ENCODE results near the gene SPRED3.

SPRED3 gene

DNA sequence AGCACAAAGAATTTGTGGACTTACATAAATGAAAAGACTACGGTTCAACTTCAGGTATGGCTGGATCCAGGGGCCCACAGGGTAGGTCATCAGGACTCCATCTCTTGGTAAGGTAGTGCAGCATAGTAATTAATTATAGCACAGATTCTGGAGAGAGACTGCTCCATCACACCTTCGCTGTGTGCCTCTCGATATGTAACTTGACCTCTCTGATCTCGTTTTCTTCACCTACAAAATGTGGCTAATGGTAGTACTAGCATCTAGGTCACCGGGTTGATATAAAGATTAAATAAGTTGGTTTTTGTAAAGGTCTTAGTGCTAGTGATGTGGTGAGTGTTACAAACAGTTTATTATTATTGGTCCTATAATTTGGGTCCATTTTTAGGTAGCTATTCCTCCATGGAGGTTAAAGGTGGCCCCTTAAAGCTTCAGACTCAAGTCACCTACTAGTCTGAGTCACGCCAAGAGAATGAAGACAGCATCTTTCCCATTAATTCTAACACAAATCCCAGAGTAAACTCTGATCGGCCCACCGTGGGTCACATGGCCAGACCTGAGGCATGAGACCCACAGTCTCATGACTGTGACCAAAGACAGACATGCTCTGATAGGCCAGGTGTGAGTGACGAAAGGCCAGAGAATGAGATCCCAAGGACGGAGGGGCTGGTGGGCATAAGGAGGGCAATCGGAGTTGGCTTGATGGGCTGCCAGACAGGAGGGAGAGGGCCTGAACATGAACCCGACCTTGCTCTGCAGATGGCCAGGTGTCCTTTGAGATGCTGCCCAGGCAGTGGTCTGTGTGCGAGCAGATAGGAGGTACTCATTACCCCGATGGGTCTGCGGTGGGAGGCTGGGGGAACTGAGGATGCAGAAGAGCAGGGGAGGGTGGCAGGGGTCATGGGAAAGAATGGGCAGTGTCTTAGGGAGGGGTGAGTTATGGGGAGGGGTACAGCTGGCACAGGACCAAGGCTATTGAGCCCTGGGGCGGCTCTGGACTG, 32.5 kb upstream of the SPRED3 start:
- Histone ChIP-seq H3K4me2 (ENCODE audit: low read depth, low read length, poor library complexity, severe bottlenecking) (no peak overlapping the region), H3K36me3 (ENCODE audit: insufficient read depth, low read length) (no peaks in the 10 kb centered on the region), H3K9me2 (replicated peaks; ENCODE audit: low read depth, low read length) (no peaks in the 10 kb centered on the region), H3K4me3 (ENCODE audit: low read length, poor library complexity, severe bottlenecking) (no peak overlapping the region), H3K4me1 (ENCODE audit: insufficient read depth, low read length, poor library complexity, severe bottlenecking) (no peaks in the 10 kb centered on the region), H3F3A (ENCODE audit: low read depth) (no peaks in the 10 kb centered on the region), H3K9me3 (ENCODE audit: insufficient read depth, low read depth, low read length) (no peaks in the 10 kb centered on the region), H3K79me2 (ENCODE audit: insufficient read depth, low read length) (no peaks in the 10 kb centered on the region), H3K27me3 (ENCODE audit: insufficient read depth, low read length, poor library complexity, severe bottlenecking) (no peaks in the 10 kb centered on the region), H4K20me1 (ENCODE audit: insufficient read depth, low read length, poor library complexity, severe bottlenecking) (no peaks in the 10 kb centered on the region), H2AFZ (ENCODE audit: low read length) (no peak overlapping the region), H3K9ac (ENCODE audit: low read depth, low read length, poor library complexity, severe bottlenecking) (no peak overlapping the region)
- no peak for TF ChIP-seq EZH2phosphoT487 (IDR thresholded peaks at IDR 0.05; ENCODE audit: borderline replicate concordance)
- TF ChIP-seq, protein P1, sequence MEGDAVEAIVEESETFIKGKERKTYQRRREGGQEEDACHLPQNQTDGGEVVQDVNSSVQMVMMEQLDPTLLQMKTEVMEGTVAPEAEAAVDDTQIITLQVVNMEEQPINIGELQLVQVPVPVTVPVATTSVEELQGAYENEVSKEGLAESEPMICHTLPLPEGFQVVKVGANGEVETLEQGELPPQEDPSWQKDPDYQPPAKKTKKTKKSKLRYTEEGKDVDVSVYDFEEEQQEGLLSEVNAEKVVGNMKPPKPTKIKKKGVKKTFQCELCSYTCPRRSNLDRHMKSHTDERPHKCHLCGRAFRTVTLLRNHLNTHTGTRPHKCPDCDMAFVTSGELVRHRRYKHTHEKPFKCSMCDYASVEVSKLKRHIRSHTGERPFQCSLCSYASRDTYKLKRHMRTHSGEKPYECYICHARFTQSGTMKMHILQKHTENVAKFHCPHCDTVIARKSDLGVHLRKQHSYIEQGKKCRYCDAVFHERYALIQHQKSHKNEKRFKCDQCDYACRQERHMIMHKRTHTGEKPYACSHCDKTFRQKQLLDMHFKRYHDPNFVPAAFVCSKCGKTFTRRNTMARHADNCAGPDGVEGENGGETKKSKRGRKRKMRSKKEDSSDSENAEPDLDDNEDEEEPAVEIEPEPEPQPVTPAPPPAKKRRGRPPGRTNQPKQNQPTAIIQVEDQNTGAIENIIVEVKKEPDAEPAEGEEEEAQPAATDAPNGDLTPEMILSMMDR (conservative IDR thresholded peaks at IDR 0.05; ENCODE audit: low read length) = no peak

DNA sequence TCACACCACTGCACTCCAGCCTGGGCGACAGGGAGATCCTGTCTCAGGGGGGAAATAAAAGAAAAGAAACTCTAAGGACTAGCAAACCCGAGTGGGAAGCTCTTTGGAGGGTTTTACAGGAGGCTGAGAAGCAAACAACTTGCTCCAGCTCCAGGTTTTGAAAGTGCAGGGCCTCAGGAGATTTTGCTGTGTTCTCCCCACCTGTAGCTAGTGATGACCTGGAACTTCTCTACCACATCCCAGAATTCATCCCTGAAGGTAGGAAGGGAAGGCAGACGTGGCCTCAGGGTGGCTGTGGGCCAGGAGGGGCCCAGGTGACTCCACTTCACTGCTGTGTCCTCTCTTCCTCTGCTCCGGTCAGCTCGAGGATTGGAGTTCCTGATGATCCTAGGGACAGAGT, 30.4 kb upstream of the SPRED3 start:
- no peak overlapping the region for H3K4me3 ChIP-seq (ENCODE audit: low read length, poor library complexity, severe bottlenecking)
- no peaks in the 10 kb centered on the region for H3K9me3 ChIP-seq (ENCODE audit: insufficient read depth, low read depth, low read length)
- no peak overlapping the region for H2AFZ ChIP-seq (ENCODE audit: low read length)
- no peak overlapping the region for H3K4me2 ChIP-seq (ENCODE audit: low read depth, low read length, poor library complexity, severe bottlenecking)
- H3K9ac ChIP-seq (ENCODE audit: low read depth, low read length, poor library complexity, severe bottlenecking) = no peak overlapping the region
- TF ChIP-seq EZH2phosphoT487 (IDR thresholded peaks at IDR 0.05; ENCODE audit: borderline replicate concordance) = no peak
- TF ChIP-seq, protein P1 (conservative IDR thresholded peaks at IDR 0.05; ENCODE audit: low read length) = no peak
- H3F3A ChIP-seq (ENCODE audit: low read depth) = no peaks in the 10 kb centered on the region
- H4K20me1 ChIP-seq (ENCODE audit: insufficient read depth, low read length, poor library complexity, severe bottlenecking) = no peaks in the 10 kb centered on the region
- no peaks in the 10 kb centered on the region for H3K4me1 ChIP-seq (ENCODE audit: insufficient read depth, low read length, poor library complexity, severe bottlenecking)
- H3K79me2 ChIP-seq (ENCODE audit: insufficient read depth, low read length) = no peaks in the 10 kb centered on the region
- no peaks in the 10 kb centered on the region for H3K9me2 ChIP-seq (replicated peaks; ENCODE audit: low read depth, low read length)
- no peaks in the 10 kb centered on the region for H3K36me3 ChIP-seq (ENCODE audit: insufficient read depth, low read length)
- no peaks in the 10 kb centered on the region for H3K27me3 ChIP-seq (ENCODE audit: insufficient read depth, low read length, poor library complexity, severe bottlenecking)

GRCh38 chr19:38359242-38360021, 29.1 kb upstream of the SPRED3 start:
- no peaks in the 10 kb centered on the region for H3K79me2 ChIP-seq (ENCODE audit: insufficient read depth, low read length)
- no peaks in the 10 kb centered on the region for H3K4me1 ChIP-seq (ENCODE audit: insufficient read depth, low read length, poor library complexity, severe bottlenecking)
- no peak overlapping the region for H3K4me2 ChIP-seq (ENCODE audit: low read depth, low read length, poor library complexity, severe bottlenecking)
- no peaks in the 10 kb centered on the region for H4K20me1 ChIP-seq (ENCODE audit: insufficient read depth, low read length, poor library complexity, severe bottlenecking)
- no peaks in the 10 kb centered on the region for H3K9me3 ChIP-seq (ENCODE audit: insufficient read depth, low read depth, low read length)
- H3K4me3 ChIP-seq (ENCODE audit: low read length, poor library complexity, severe bottlenecking) = no peak overlapping the region
- no peaks in the 10 kb centered on the region for H3F3A ChIP-seq (ENCODE audit: low read depth)
- H3K36me3 ChIP-seq (ENCODE audit: insufficient read depth, low read length) = no peaks in the 10 kb centered on the region
- no peak for TF ChIP-seq EZH2phosphoT487 (IDR thresholded peaks at IDR 0.05; ENCODE audit: borderline replicate concordance)
- TF ChIP-seq, protein P1 (conservative IDR thresholded peaks at IDR 0.05; ENCODE audit: low read length) = no peak
- H2AFZ ChIP-seq (ENCODE audit: low read length) = no peak overlapping the region
- no peaks in the 10 kb centered on the region for H3K9me2 ChIP-seq (replicated peaks; ENCODE audit: low read depth, low read length)
- H3K9ac ChIP-seq (ENCODE audit: low read depth, low read length, poor library complexity, severe bottlenecking) = no peak overlapping the region
- H3K27me3 ChIP-seq (ENCODE audit: insufficient read depth, low read length, poor library complexity, severe bottlenecking) = no peaks in the 10 kb centered on the region
